ENCODE measurements around the gene TLL2. TPM values are rescaled to one million over a fixed set of nuclear protein-coding genes. Genes with fewer than 3 reads are reported as not detected.
A peak's percentile ranks its signal among the peaks of the same experiment; 100 is the strongest.

Gene TLL2
- total RNA-seq, 1 donor from 2014 or later, result not detected

GRCh38 chr10:96509017-96509641, 4.6 kb downstream of the TLL2 start:
- Mint-ChIP-seq H3K27me3 (ENCODE audit: unreplicated experiment) (peaks cover 17% of the 10 kb centered on the region), H3K4me3 (ENCODE audit: unreplicated experiment) (no peak overlapping the region), H3K9me3 (ENCODE audit: unreplicated experiment) (no peaks in the 10 kb centered on the region), H3K36me3 (ENCODE audit: unreplicated experiment) (no peaks in the 10 kb centered on the region), H3K27ac (ENCODE audit: unreplicated experiment) (no peak overlapping the region), H3K4me1 (ENCODE audit: unreplicated experiment) (peaks cover 9% of the 10 kb centered on the region)
- TF ChIP-seq CTCF (IDR thresholded peaks at IDR 0.05), result no peak
- no peak for DNase-seq (ENCODE audit: extremely low spot score, unreplicated experiment)

- Mint-ChIP-seq H3K4me1 (ENCODE audit: unreplicated experiment) (no peaks in the 10 kb centered on the region), H3K27ac (ENCODE audit: unreplicated experiment) (no peak overlapping the region), H3K9me3 (ENCODE audit: unreplicated experiment) (no peaks in the 10 kb centered on the region), H3K36me3 (ENCODE audit: unreplicated experiment) (no peaks in the 10 kb centered on the region), H3K27me3 (ENCODE audit: unreplicated experiment) (peaks cover 10% of the 10 kb centered on the region), H3K4me3 (ENCODE audit: unreplicated experiment) (no peak overlapping the region)
- no peak for TF ChIP-seq CTCF (IDR thresholded peaks at IDR 0.05)
- DNase-seq (ENCODE audit: extremely low spot score, unreplicated experiment), result no peak
These were observed 6.7 kb downstream of the TLL2 start for GRCh38 chr10:96507044-96507443.

GRCh38 chr10:96505150-96506136, 8.3 kb downstream of the TLL2 start:
- Mint-ChIP-seq H3K27ac (ENCODE audit: unreplicated experiment) (no peak overlapping the region), H3K27me3 (ENCODE audit: unreplicated experiment) (peaks cover 7% of the 10 kb centered on the region), H3K9me3 (ENCODE audit: unreplicated experiment) (no peaks in the 10 kb centered on the region), H3K4me1 (ENCODE audit: unreplicated experiment) (no peaks in the 10 kb centered on the region), H3K36me3 (ENCODE audit: unreplicated experiment) (no peaks in the 10 kb centered on the region), H3K4me3 (ENCODE audit: unreplicated experiment) (no peak overlapping the region)
- TF ChIP-seq CTCF (IDR thresholded peaks at IDR 0.05), result no peak
- no peak for DNase-seq (ENCODE audit: extremely low spot score, unreplicated experiment)

GRCh38 chr10:96502561-96503282, 11.0 kb downstream of the TLL2 start:
- DNase-seq (ENCODE audit: extremely low spot score, unreplicated experiment), result peak; percentile 62
- no peak for TF ChIP-seq CTCF (IDR thresholded peaks at IDR 0.05)
- no peak overlapping the region for H3K27ac Mint-ChIP-seq (ENCODE audit: unreplicated experiment)
- no peaks in the 10 kb centered on the region for H3K4me1 Mint-ChIP-seq (ENCODE audit: unreplicated experiment)
- no peaks in the 10 kb centered on the region for H3K9me3 Mint-ChIP-seq (ENCODE audit: unreplicated experiment)
- H3K4me3 Mint-ChIP-seq (ENCODE audit: unreplicated experiment), result no peak overlapping the region
- H3K36me3 Mint-ChIP-seq (ENCODE audit: unreplicated experiment), result no peaks in the 10 kb centered on the region
- peaks cover 14% of the 10 kb centered on the region for H3K27me3 Mint-ChIP-seq (ENCODE audit: unreplicated experiment)

Data from osteocyte (in vitro differentiated cells).